NCI-H1105 treated with DMSO at 0.1 percent for 48 hours (cell line): ENCODE results near the gene VSNL1.
A peak's percentile ranks its signal among the peaks of the same experiment; 100 is the strongest.
"Not testable (repeated sequence)": the region's sequence is repeated elsewhere in the genome, so short reads cannot be mapped to it uniquely, and the experiment has no call there.

ENCODE experiments used
- DNase-seq: peaks from one replicate; lab custom pipeline; 2025; lab: John Stamatoyannopoulos, UW

Gene VSNL1

DNA sequence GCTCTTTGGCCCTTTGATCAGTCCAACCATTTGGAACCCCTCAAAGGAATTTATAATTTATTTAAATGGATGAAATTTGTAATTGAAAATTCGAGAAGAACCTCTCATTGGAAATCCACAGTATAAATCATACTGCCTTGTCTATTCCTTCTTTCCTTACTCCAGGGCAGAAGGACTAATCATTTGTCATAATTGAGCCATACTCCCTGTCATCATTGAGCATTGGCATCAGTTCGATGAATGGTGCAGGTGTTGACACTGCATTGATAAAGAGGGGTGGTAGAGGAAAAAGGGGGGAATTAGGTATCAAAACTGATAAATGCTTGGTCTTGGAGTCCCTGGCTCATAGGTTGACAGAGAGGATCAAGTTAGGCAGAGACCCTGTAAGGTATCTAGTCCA lies 2.0 kb downstream of the VSNL1 start:
- DNase-seq = no peak

DNA sequence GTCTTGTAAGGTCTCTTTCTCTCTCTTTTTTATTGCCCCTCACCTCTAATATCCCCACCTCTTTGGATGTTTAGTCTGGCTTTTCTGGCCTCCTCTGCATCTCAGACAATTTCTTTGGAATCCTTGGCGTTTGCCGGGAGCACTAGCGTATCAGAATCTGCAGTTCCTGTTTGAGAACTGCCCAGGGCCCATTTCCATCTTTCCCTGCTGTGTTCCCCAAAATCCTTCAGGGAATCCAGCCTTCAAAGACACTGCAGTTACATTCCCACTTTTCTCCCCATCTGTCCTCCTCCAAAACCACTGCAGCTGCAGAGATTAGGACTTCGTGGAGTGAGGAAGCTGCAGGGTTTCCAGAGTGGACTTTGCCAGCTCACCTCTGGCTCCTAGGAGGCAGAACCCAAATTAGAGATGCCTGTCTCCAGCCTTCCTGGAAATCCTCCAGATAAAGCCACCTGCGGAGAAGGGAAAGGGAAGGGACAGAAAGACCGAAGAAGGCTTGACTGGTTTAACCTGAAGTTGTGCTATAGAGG lies 2.7 kb downstream of the VSNL1 start:
- DNase-seq = no peak

DNA sequence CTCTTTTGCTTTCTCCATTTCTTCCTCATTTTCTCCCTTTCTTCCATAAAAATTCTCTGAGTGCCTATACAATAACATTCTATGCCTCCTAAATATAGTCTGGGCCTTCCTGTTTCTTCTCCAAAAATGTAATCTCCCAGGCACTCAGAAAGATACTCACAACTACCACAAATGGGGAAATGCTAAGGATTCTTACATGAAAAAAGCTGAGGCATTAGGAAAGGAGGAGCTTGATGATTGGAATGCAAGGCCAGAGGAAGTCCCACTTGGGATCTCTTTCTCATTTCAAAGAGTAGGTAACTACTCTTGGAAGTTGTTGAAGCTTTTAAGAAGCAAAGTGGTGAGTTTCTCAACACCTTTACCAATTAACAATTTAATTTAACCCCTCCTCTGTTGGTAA lies 3.4 kb downstream of the VSNL1 start:
- no peak for DNase-seq

DNA sequence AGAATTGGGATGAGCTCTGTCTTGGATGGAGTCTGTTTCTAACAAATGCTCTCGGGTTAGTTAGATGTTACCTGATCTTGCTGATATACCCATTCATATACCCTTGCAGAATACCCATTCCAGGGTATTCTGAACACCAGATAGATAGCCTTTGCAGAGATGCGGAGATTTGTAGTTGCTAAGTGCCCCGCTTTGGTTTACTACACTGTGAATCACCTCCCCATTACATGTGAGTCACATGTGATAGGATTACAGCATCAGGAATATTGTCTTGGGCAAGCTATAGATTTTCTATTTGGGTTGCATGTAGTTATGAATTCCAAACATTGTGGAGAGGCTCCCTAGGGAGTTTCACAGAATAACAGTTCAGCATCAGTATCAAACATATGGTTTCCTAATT lies 3.8 kb downstream of the VSNL1 start:
- no peak for DNase-seq

DNA sequence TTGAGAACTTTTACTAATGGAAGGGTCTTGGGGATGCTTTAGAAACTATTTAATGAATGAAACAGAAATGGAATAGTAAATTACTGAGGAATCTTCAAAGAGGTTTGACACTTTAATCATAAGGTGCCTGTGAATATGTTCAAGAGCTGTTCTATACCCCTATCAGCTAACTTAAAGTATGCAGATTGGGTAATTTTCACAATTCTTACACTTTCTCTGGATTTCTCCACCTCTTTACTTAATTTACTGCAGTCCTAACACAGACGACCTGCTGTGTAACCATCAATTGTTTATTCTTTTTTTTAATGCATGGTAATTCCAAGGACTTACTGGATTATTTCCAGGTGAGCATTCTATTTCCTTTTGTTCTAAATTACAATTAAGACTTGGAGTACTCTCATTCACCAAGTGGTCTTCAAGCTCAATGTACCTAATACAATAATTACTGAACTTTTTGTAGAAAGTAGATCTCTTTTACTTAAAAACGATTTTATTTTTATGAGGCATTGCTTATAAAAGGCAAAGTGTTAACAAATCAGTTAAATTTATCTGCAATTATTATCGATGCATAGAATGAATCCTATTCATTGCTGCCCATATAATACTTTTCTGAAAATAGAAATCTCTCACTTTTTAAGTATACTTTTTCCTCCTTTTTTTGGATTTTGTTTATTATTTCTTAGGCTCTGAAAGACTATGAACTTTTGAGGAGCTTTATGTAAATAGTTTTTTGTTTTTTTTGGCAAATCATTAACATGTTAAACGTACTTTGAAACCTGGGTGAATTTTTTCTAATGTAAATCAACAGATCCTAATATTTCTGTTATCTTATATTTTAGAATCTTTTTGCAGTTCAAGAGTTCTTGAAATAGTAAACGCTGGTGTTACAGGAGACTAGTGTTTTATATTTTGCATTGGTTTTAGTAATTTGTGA lies 5.5 kb downstream of the VSNL1 start:
- DNase-seq = no peak

DNA sequence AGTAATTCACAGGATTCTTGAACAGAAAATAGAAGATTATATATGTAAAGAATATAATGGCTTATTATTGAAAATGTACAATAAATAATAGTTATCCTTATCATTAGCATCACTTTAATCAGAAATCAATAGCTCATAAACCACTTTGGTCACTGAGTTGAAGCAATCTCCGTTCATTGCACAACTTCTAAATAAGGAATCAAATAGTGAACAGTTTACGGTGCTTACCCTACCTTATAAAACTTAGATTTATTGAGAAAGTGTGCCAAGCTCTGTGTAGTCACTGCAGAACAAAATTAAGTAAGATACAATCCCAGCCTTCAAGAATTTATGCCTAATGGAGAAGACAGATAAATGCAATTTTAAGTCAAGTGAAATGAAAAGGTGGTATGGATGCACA lies 6.7 kb downstream of the VSNL1 start:
- no peak for DNase-seq

DNA sequence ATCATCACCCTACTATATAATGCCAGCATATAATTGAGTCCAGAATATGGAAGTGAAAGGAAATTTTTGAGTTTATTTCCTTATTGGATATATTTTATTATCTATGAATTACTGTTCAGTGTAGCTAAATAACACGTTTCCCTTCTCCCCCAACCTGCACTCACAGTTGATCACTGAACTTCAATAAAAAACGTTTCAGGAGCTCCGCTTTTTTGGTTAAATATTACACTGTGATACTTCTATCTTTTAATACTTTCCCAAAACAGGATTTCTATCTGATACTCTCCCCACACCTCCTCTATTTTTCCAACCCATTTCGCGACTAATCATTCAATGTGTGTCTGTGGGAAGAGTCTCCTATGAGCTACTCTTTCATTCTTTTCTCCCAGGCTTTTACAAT lies 7.2 kb downstream of the VSNL1 start:
- no peak for DNase-seq

DNA sequence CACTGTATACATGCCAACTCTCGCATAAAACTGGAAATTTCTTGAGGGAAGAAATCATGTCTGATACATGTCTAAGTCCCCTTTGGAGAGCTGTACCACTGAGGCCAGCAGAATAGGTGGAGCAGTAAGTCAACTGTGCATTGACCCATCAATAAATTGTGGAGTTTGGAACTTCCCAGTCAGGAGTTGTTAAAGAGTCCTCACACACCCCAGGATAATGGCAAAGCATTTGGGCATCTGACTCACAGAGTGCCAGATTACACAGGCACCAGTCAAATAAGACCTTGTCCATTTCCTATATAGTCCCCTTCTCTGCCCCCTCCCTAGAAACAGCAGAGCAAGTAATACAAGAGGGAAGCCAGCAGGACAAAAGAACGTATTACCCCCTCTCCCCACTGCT lies 10.4 kb downstream of the VSNL1 start:
- no peak for DNase-seq

DNA sequence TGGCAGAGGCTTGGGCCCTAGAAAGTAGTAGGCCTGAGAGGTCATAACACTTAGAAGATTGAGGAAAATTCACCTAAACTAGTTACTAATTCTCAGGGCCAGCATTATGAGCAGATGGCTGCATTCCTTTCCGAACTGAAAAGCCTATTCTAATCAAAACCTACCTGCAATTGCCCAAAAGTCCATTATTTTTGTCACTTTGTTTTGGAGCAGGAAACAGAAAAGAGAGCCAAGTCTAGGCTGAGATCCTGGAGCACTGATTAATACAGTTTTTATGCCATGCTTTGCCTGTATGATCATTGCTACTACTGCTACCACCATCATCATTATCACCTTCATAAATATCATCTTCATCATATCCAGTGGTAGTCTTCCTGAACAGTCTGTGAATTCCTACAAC lies 14.7 kb downstream of the VSNL1 start:
- no peak for DNase-seq

DNA sequence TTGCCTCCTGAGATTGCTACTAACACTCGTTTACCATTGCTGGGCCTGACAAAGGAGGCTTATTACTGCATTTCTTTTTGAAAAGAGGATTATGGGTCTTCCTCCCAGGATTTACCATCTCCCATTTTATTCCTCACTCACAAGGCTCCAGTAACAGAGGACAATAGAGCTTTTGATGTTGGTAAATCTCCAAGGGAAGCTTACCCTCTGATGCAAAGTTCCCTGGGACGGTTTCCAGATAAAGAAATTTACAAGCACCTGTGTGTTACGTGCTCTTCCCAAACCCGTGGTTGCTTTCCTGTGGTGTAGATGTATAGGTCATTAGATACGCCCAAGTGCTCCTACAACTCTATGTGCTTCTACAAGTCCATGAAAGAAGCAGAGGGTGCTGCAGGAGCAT lies 17.1 kb downstream of the VSNL1 start:
- DNase-seq = no peak

DNA sequence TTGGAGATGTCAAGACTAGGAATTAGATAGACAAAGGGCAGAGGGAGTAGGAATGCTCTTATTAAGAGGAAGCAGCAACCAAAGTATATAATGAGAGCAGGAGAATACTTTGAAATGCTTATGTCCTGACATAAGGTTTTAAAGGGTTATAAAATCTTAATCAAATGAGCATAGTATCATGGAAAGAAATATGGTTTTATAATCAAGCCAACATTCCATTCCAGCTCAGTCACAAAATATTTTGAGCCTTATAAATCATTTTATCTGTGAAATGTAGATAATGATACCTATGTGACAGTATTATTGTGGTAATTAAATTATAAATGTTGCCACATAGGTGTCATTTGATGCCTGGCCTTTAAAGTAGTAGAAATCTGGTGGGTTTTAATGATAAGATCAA lies 17.6 kb downstream of the VSNL1 start:
- DNase-seq = no peak

DNA sequence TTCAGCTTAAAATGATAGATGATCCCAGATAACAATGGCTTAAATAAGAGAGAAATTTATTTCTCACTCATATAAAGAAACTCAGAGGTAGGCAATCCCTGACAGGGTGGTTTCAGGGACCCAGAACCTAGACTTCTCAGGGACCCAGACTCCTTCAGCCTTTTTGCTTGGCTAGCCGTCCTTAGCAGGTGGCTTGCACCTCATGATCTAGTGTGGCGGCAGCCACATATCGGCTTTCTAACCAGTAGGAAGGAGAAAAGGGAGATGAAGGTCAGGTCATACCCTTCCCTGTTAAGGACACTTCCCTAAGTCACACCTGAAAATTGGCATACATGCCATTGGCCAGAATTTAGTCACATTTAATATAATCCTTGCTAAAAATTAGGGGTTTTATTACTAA lies 18.4 kb downstream of the VSNL1 start:
- no peak for DNase-seq

DNA sequence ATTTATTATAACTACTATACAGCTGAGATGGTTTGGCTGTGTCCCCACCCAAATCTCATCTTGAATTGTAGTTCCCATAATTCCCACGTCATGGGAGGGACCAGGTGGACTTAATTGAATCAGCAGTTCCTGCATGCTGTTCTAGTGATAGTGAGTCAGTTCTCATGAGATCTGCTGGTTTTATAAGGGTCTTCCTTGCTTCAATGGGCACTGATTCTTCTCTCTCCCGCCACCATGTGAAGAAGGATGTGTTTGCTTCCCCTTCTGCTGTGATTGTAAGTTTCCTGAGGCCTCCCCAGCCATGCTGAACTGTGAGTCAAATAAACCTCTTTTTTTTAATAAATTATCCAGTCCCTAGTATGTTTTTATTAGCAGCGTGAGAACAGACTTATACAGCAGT lies 25.2 kb downstream of the VSNL1 start:
- not testable (repeated sequence) for DNase-seq

DNA sequence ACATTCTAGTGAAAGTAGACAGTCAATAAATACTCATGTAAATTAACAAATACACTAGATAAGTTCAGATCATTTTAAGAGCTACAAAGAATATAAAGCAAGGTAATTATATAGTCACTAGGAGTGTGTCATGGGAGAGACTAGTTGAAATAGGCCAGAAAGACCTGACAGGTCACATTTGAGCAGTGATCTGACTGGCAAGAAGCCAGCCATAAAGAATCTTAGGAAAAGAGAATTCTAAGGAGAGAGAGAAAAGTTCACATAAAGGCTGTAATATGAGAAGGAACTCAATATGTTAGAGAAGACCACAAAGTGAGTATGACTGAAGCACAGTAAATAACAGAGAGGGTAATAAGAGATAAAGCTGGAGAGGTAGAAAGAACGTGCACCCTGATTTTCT lies 31.2 kb downstream of the VSNL1 start:
- no peak for DNase-seq

DNA sequence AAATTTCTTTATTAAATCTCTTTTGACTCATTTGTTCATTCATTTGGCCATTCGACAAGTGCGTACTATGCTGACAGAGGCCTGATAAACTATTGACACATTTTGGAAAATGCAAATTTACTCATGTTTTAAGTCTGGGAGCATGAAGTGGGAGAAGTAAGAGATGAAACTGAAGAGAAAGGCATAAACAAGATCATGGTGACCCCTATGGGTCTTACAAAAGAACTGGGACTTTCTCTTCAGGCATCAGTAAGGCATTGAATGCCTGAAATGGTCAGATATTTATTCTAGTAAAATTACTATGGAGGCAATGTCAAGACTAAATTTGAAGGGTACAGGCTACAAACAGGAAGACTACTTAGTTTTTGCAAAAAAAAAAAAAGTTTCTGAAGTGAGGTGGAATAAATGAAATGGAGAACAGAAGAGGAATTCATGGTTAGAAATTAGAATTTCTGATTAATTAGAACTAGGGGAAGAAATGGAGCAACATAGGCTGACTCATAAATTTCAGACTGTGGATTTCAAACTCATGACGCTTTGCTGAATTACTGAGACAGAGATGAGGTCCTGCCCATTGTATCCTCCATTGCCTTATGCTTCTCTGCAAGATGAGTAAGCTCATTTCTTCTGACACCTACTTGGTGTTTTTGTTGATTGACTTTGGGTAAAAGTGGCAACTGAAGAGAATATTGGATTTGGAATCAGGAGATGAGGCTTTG lies 32.7 kb downstream of the VSNL1 start:
- no peak for DNase-seq

DNA sequence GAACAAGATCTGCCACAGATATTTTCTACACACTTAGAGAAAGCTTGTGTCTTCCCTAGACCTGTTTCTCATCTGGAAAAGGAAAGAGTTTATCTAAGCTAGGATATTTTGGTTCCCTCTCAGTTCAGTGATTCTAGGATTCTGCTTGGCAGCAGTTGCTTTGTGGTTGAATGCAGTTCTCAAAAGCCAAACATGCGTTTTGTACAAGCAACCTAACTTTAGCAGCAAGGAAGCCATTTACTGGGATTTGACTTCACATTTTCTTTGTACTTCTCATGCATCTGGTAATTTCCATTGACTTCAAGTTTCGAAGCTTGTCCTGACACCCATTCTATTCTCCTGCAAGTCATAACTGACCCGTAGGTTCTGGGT lies 33.3 kb downstream of the VSNL1 start:
- DNase-seq = no peak

DNA sequence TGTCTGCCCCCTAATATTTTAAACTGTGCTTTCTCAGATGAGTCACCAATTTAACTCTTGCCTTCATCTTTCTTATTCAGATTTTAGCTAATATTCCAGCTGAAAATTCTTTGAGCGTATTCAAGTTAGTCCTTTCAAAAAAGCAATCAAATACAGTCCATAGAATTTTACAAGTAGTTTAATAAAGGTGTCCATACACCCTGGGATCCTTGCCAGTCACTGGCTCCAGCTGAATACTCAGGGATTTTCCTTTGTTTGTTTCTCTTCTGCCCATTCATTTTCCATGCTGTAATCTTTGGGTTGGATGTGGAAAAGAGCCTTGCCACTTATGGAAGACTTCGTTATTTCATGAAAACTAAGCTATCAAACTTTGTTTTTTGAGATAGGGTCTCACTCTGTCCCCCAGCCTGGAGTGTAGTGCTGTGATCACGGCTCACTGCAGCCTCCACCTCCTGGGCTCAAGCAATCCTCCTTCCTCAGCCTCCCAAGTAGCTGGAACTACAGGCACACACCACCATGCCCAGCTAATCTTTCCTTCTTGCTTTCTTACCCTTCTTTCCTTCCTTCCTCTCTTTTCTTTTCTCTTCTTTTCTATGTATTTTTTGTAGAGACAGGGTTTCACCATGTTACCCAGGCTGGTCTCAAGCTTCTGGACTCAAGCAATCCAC lies 34.0 kb downstream of the VSNL1 start:
- peak; percentile 20 for DNase-seq

DNA sequence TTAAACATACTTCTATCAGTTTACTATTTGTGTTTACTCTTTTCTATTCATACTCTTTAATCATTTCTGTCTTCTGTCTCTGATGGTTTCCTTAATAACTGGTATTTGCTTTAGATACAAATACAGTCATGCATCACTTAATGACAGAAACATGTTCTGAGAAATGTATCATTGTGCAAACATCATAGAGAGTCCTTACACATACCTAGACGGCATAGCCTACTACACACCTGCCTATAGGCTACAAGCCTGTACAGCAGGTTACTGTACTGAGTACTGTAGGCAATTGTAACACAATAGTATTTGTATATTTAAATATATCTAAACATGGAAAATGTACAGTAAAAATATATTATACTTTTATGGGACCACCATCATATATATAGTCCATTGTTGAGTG lies 36.3 kb downstream of the VSNL1 start:
- DNase-seq = no peak

DNA sequence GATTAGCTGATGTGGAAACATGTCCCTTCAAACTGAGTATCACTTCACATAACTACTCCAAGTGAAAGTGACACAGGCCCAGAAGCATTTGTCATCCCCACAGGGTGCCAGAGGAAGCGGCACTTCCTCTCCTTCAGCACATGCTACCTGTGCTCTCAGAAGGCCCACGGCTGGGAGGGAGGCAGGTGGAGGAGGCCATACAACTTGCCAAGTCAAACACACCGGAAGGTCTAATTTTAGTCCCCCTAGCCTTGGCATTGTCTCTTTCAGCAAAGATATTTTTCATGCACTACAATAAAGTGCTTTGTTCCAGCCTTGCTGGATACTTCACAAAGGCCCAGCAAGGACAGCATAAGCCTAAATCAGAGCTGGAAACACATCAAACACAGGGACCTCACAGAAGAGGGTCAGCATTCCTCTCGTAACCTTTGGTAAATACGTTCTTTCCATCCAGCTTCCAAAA lies 38.0 kb downstream of the VSNL1 start:
- no peak for DNase-seq

DNA sequence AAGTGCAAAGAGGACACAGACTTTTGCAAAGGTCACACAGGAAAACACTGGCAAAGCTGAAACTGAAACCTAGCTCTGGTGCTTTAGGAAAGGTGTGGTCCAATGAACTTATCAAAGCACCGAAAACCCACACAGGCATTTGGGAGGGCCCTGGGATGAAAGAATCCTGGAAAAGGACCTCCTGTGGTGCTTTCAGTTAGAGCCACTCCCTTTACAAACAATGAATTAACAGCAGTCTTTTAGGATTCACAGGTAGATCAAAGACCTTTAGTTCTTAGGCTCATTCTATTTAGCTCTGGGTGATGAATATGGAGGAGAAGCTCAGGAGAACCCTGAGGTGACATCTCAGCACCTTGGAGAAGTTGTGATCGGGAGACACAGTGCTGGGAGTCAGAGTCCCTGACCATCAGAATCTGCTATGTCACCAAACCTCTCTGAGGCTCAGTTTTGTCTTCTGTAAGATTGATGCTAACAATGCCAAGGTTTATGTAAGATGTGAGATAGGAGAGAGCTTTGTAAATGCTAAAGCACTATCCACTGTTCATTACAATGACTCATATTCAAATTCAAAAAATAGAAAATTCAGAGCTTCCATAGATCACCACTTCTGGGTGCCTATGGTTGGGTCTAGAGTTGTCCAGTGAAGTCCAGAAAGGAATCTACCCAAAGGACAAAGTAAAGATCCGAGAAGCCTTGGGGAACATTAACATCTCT lies 39.3 kb downstream of the VSNL1 start:
- DNase-seq = no peak

DNA sequence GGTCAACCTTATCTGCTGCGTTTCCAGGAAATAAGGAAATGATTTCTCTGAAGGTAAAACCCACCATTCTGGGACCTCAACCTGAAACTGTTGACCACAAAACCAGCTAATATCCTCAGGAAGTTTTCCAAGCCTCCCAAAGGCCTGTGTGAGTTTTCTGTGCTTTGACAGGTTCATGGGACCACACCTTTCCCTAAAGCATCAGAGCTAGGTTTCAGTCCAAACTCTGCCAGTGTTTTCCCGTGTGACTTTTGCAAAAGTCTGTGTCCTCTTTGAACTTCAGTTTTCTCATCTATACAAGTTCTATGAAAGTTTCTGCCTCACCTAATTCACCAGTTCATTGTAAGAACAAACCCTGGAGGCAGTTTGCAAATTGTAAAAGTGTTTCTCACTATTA lies 39.8 kb downstream of the VSNL1 start:
- DNase-seq = no peak

DNA sequence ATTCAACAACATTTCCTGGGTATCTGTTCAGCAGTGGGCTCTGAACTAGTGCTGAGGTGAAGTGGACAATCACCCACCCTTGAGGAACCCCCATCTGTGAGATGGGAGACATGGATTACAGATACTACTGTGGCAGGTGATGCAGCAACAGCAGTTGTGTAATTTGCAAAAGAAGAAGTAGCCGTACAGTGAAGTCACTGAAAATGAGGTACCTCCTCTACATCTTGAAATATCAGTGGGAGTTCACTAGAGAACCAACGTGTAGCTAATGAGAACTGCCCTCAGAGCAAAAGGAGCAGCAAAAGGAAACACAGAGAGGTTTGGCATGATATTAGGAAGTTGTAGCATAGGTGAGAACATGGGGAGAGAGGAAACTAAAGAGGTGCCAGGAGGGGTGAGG lies 41.3 kb downstream of the VSNL1 start:
- DNase-seq = no peak
